Ectodermal cell (in vitro differentiated cells): ENCODE measurements around the gene WASF2.
"Not testable (repeated sequence)": the region's sequence is repeated elsewhere in the genome, so short reads cannot be mapped to it uniquely, and the experiment has no call there.

Source experiments
- H3K27ac ChIP-seq: 2 replicates; pipeline ENCODE4 v1.7.0; 2013; ENCODE audit warnings: mild to moderate bottlenecking, low read depth, low read length; ENCODE audit not compliant: insufficient read depth, poor library complexity, severe bottlenecking
- H3K27me3 ChIP-seq: 2 replicates; pipeline ENCODE4 v1.7.0; 2013; ENCODE audit warnings: mild to moderate bottlenecking, low read length; ENCODE audit not compliant: insufficient read depth, control insufficient read depth, poor library complexity, severe bottlenecking
- H3K36me3 ChIP-seq: one replicate; pipeline ENCODE4 v1.7.0; 2013; ENCODE audit warnings: low read length; ENCODE audit not compliant: control insufficient read depth, insufficient read depth
- H3K4me1 ChIP-seq: one replicate; pipeline ENCODE4 v1.7.0; 2013; ENCODE audit warnings: low read length; ENCODE audit not compliant: control insufficient read depth, insufficient read depth
- H3K4me3 ChIP-seq: 2 replicates; pipeline ENCODE4 v1.7.0; 2013; ENCODE audit warnings: low read depth, low read length, control low read depth; ENCODE audit not compliant: insufficient read depth
- H3K9me3 ChIP-seq: 2 replicates; pipeline ENCODE4 v1.7.0; 2013; ENCODE audit warnings: mild to moderate bottlenecking, low read length, moderate library complexity; ENCODE audit not compliant: control insufficient read depth
- WGBS, 2 experiments: methylation state at CpG; one replicate each; pipeline ENCODE4 v1.1.7; 2013; ENCODE audit warnings: missing lambda C conversion rate in 2 of 2; 5-methylcytosine and 5-hydroxymethylcytosine counted together

Gene WASF2

GRCh38 chr1:27509127-27510080, 19.4 kb upstream of the WASF2 start:
- H3K27ac ChIP-seq: no peak overlapping the region
- WGBS, 2 experiments: 86 to 89% methylated on average over 9 of the region's 9 CpGs
- H3K36me3 ChIP-seq: no peaks in the 10 kb centered on the region
- no peaks in the 10 kb centered on the region for H3K9me3 ChIP-seq
- H3K4me1 ChIP-seq: peaks cover 26% of the 10 kb centered on the region
- no peak overlapping the region for H3K4me3 ChIP-seq
- H3K27me3 ChIP-seq: no peaks in the 10 kb centered on the region

- Histone ChIP-seq H3K36me3 (no peaks in the 10 kb centered on the region), H3K4me1 (peaks cover 26% of the 10 kb centered on the region), H3K4me3 (no peak overlapping the region), H3K27me3 (no peaks in the 10 kb centered on the region), H3K9me3 (no peaks in the 10 kb centered on the region), H3K27ac (no peak overlapping the region)
- WGBS, 2 experiments: 88 to 89% methylated on average over 6 of the region's 6 CpGs
Measured at GRCh38 chr1:27507960-27508665, 18.1 kb upstream of the WASF2 start.

GRCh38 chr1:27506703-27507102, 16.7 kb upstream of the WASF2 start:
- Histone ChIP-seq H3K4me1 (peaks cover 26% of the 10 kb centered on the region), H3K4me3 (no peak overlapping the region), H3K27ac (no peak overlapping the region), H3K27me3 (no peaks in the 10 kb centered on the region), H3K36me3 (no peaks in the 10 kb centered on the region), H3K9me3 (no peaks in the 10 kb centered on the region)
- 95 to 98% methylated on average over 6 of the region's 6 CpGs for WGBS, 2 experiments

- Histone ChIP-seq H3K9me3 (no peaks in the 10 kb centered on the region), H3K4me1 (peaks cover 26% of the 10 kb centered on the region), H3K27ac (peak overlapping the region; percentile 93), H3K36me3 (no peaks in the 10 kb centered on the region), H3K4me3 (no peak overlapping the region), H3K27me3 (no peaks in the 10 kb centered on the region)
- WGBS, 2 experiments: 52 to 56% methylated on average over 5 of the region's 5 CpGs
Measured at GRCh38 chr1:27505420-27505680, 15.4 kb upstream of the WASF2 start.

- Histone ChIP-seq H3K4me1 (peaks cover 26% of the 10 kb centered on the region), H3K27ac (peak overlapping the region; percentile 93), H3K4me3 (no peak overlapping the region), H3K9me3 (no peaks in the 10 kb centered on the region), H3K27me3 (no peaks in the 10 kb centered on the region), H3K36me3 (no peaks in the 10 kb centered on the region)
- 17 to 18% methylated on average over 13 of the region's 13 CpGs for WGBS, 2 experiments
Measured at GRCh38 chr1:27504588-27505419, 14.8 kb upstream of the WASF2 start.

- peak overlapping the region; percentile 93 for H3K27ac ChIP-seq
- H3K9me3 ChIP-seq: no peaks in the 10 kb centered on the region
- no peaks in the 10 kb centered on the region for H3K27me3 ChIP-seq
- H3K36me3 ChIP-seq: no peaks in the 10 kb centered on the region
- 58 to 60% methylated on average over 12 of the region's 12 CpGs for WGBS, 2 experiments
- peaks cover 20% of the 10 kb centered on the region for H3K4me1 ChIP-seq
- no peak overlapping the region for H3K4me3 ChIP-seq
Measured at GRCh38 chr1:27503844-27504587, 14.0 kb upstream of the WASF2 start.

- peaks cover 20% of the 10 kb centered on the region for H3K4me1 ChIP-seq
- H3K27ac ChIP-seq: no peak overlapping the region
- 96% methylated on average over 2 of the region's 2 CpGs for WGBS, 2 experiments
- H3K9me3 ChIP-seq: no peaks in the 10 kb centered on the region
- H3K27me3 ChIP-seq: no peaks in the 10 kb centered on the region
- no peak overlapping the region for H3K4me3 ChIP-seq
- no peaks in the 10 kb centered on the region for H3K36me3 ChIP-seq
Measured at GRCh38 chr1:27503033-27503432, 13.1 kb upstream of the WASF2 start.

- WGBS, 2 experiments: 93 to 95% methylated on average over 2 of the region's 2 CpGs
Measured at GRCh38 chr1:27501159-27501558, 11.2 kb upstream of the WASF2 start.

GRCh38 chr1:27499142-27499541, 9.2 kb upstream of the WASF2 start:
- Histone ChIP-seq H3K4me3 (no peak overlapping the region), H3K36me3 (no peaks in the 10 kb centered on the region), H3K27ac (no peak overlapping the region), H3K9me3 (no peaks in the 10 kb centered on the region), H3K27me3 (no peaks in the 10 kb centered on the region), H3K4me1 (peaks cover 17% of the 10 kb centered on the region)
- 97 to 100% methylated on average over 2 of the region's 2 CpGs for WGBS, 2 experiments

More at GRCh38 chr1:27501159-27501558, 11.2 kb upstream of the WASF2 start:
- H3K27me3 ChIP-seq, H3K4me3 ChIP-seq, H3K36me3 ChIP-seq, H3K9me3 ChIP-seq, H3K27ac ChIP-seq: not testable (repeated sequence)
- peaks cover 30% of the 10 kb centered on the region for H3K4me1 ChIP-seq
